H54 (cell line): ENCODE results near the gene FLYWCH1.
"Not testable (repeated sequence)": the region's sequence is repeated elsewhere in the genome, so short reads cannot be mapped to it uniquely, and the experiment has no call there.

Source experiments
- DNase-seq: peaks from one replicate; pipeline ENCODE4 v3.0.0; 2011; ENCODE audit warnings: low spot score, mixed read lengths; ENCODE audit not compliant: insufficient read length
- FAIRE-seq: peaks from 3 replicates; lab custom pipeline; 2011; peaks lifted over from hg19 to GRCh38; lab: Jason Lieb, UNC
- POLR2A ChIP-seq: IDR thresholded peaks from 2 replicates; pipeline ENCODE4 v1.6.1; 2011; ENCODE audit warnings: low read depth, mild to moderate bottlenecking, low read length

Gene FLYWCH1

GRCh38 chr16:2939968-2940367, 28.2 kb downstream of the FLYWCH1 start:
- TF ChIP-seq POLR2A: no peak
- DNase-seq (no peak), FAIRE-seq (no peak)

GRCh38 chr16:2942045-2942444, 30.3 kb downstream of the FLYWCH1 start:
- no peak for FAIRE-seq
- no peak for TF ChIP-seq POLR2A
- no peak for DNase-seq

- not testable (repeated sequence) for FAIRE-seq, DNase-seq
Measured at GRCh38 chr16:2943716-2944115, 32.0 kb downstream of the FLYWCH1 start.

- DNase-seq (no peak), FAIRE-seq (no peak)
- TF ChIP-seq POLR2A: no peak
Measured at GRCh38 chr16:2946649-2947048, 34.9 kb downstream of the FLYWCH1 start.

- FAIRE-seq (no peak), DNase-seq (no peak)
- no peak for TF ChIP-seq POLR2A
Measured at GRCh38 chr16:2948807-2949704, 37.3 kb downstream of the FLYWCH1 start.

- no peak for TF ChIP-seq POLR2A
- FAIRE-seq (no peak), DNase-seq (no peak)
Measured at GRCh38 chr16:2949705-2950352, 38.1 kb downstream of the FLYWCH1 start.

- no peak for DNase-seq
- no peak for TF ChIP-seq POLR2A
- no peak for FAIRE-seq
Measured at GRCh38 chr16:2950353-2950724, 38.6 kb downstream of the FLYWCH1 start.

- FAIRE-seq (no peak), DNase-seq (no peak)
- TF ChIP-seq POLR2A: no peak
Measured at GRCh38 chr16:2950773-2951172, 39.0 kb downstream of the FLYWCH1 start.

GRCh38 chr16:2952679-2953078, 40.9 kb downstream of the FLYWCH1 start:
- no peak for FAIRE-seq
- DNase-seq: no peak
- TF ChIP-seq POLR2A: no peak

- no peak for DNase-seq
- no peak for FAIRE-seq
- TF ChIP-seq POLR2A: no peak
Measured at GRCh38 chr16:2953706-2954627, 42.2 kb downstream of the FLYWCH1 start.

GRCh38 chr16:2954656-2955381, 43.1 kb downstream of the FLYWCH1 start:
- FAIRE-seq (no peak), DNase-seq (no peak)
- no peak for TF ChIP-seq POLR2A

GRCh38 chr16:2955438-2955778, 43.7 kb downstream of the FLYWCH1 start:
- TF ChIP-seq POLR2A: no peak
- FAIRE-seq (no peak), DNase-seq (no peak)
